NCI-H345 treated with DMSO at 0.1 percent for 48 hours (cell line): ENCODE results near the gene TLK2.
"Not testable (repeated sequence)": the region's sequence is repeated elsewhere in the genome, so short reads cannot be mapped to it uniquely, and the experiment has no call there.

ENCODE experiments used
- DNase-seq: peaks from one replicate; lab custom pipeline; 2025; ENCODE audit not compliant: unreplicated experiment; lab: John Stamatoyannopoulos, UW

TLK2 gene

DNA sequence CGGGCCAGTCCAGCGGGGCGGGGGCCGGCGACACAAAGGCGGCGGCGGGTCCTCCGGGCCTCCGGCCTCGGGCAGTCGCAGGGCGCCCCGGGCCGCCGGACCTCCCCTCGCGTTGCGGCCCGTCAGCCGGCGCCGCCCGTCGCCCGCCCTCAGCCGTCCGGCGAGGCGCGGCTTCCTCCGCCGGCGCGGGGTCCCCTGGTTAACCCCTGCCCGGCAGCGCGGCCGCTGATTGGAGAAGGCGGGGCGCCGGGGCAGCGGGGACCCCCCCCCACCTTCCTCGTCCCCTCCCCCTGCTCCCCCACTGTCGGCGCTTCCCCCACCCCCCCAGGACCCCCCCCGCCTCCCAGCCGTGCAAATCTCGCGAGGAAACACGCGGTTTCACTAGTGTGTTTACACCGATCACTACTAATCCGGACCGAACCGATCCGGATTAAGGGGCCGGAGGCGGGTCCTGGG lies at the start of gene TLK2:
TSS of gene TLK2 (plus strand) at position 402 of the 456 bp plus-strand sequence. CDS start 2,301 bp downstream, outside the sequence.
- peak; percentile 41 for DNase-seq

DNA sequence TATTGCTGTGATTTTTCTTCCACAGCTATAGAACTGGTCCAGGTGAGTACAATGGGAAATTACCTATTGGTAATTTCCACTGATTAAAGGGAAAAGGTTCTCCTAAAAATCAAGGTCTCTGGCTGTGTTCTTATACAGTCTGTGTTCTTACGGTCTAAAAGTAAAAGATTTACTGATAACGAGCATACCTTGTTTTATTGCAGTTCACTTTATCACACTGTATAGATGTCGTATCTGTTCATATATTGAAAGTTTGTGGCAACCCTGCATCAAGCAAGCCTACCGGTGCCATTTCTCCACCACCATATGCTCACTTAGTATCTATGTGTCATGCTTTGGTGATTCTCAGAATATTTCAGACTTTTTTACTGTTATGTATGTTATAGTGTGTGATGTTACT lies 43.4 kb upstream of the TLK2 start:
- not testable (repeated sequence) for DNase-seq

DNA sequence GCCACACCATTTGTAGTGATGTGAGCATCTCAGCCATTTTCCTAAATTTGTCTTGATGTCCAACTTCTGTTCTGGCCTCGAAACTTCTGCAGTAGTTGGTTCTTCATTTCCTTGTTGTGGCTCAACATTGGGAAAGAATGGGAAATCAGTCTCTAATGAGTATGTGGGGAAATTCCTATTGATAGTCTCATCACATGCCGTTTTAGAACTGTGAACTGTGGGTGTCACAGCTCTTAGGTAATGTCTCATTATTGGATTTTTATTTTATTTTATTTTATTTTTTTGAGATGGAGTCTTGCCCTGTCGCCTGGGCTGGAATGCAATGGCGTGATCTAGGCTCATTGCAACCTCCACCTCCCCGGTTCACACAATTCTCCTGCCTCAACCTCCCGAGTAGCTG lies 37.4 kb upstream of the TLK2 start:
- not testable (repeated sequence) for DNase-seq

DNA sequence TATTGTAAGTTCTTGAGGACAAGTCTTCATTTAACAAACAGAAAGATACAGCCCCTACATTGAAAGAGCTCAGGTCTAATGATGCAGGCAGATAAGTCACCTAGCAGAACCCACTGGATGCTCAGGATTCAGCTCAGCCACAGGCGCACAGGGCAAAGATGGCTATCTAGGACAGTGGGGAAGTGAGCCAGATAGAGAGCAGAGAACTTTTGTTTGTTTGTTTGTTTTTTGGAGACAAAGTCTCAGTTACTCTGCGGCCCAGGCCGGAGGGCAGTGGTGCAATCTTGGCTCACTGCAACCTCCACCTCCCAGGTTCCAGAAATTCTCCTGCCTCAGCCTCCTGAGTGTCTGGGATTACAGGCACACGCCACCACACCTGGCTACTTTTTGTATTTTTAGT lies 34.6 kb upstream of the TLK2 start:
- DNase-seq, result no peak

DNA sequence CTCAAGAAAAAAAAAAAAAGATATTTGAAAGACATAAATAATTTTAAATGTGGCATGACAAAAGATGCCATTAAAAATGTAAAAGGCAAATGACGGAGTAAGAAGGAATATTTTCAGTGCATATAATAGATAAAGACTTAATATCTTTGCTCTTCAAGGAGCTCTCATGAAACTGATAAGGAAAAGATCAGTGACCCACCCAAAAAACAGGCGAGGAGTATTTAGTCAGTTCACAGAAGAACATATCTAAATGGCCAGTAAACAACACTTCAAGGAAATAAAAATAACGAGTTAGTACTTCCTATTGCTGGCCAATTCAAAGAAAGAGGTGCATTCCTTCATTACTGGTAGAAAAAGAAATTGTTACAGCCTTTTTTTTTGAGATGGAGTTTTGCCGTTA lies 32.8 kb upstream of the TLK2 start:
- not testable (repeated sequence) for DNase-seq

DNA sequence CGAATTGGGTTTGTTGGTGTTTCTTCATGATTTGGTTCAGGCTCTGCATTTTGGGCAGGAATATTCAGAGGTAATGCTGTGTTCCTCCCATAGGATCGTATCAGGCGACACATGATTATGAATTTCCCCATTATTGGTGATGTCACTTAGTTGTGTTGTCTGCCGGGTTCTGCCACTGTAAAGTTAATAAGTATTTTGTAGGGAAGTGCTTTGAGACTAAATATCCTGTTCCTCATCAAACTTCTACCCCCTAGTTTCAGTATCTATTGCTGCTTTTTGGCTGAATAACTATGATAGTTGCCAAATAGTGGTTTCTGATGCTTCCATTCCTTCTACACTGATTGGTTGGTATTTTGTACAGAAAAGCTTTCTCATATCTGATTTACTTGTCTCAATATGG lies 26.4 kb upstream of the TLK2 start:
- DNase-seq, result not testable (repeated sequence)

DNA sequence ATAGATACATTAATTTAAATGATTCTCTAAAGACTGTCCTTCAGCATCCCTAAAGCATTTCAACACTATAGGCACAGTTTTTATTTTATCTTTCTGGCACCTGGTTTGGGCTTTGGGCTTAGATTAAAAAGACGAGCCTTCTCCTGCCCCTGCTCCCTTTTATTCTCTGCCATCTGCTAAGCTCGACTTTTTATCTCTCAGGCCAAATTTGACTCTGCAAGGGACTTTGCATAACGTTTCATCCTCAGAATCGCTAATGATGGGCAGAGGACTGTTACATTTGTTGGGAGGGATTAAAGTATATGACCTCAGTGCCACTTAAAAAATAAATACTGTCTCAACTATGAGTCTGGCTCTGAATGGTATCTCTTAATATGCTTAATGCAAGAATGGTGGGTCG lies 25.6 kb upstream of the TLK2 start:
- not testable (repeated sequence) for DNase-seq

DNA sequence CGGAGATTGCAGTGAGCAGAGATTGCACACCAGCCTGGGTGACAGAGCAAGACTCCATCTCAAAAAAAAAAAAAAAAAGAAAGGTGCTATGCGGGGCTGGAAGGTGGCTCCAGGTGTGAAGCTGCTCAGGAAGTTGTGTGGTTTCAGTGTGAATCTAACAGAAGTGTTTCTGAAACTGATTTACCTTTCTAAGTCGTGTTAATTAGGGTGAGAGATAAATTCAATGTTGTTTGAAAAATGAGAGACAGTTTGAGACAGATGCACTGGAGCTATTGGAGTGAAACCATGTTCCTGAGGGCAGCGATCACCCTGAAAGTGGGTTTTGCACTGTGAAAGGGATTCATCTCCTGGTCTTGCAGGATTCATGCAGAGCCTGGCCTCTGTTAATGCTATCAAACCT lies 25.0 kb upstream of the TLK2 start:
- DNase-seq, result not testable (repeated sequence)

DNA sequence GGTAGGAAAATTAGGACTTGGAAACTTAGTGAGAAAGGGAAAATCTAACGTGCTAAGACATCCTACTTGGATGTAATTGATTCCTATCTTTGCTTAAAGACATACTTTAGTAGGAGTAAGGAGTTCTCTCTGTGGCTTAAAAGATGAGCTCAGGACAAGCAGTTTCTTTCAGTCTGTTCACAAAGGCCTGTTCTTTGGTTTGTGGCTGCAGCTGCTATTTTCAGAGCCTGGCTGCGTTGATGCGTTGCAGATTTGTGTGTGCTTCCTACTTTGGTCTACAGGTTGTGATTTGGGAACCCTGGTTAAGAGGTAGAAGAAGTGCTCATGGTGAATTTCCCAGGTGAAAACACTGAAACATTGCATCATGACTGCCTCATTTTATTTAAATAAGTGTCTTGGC lies 24.5 kb upstream of the TLK2 start:
- DNase-seq, result not testable (repeated sequence)

DNA sequence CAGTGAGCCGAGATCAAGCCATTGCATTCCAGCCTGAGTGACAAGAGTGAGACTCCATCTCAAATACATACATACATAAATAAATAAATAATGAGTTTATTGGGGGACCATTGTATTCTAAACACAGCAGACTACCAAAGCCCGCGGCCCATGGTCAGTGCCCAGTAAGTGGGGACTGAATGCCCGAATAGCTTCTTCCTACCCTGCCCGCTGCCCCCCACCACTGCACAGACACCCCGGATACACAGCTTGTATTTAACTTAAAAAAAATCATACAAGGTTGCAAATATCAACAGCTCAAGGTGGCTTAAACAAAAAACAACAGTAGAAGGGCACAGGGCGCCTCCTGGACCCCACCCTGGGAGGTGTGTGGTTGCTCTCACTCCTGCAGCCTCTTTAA lies 22.6 kb upstream of the TLK2 start:
- no peak for DNase-seq

DNA sequence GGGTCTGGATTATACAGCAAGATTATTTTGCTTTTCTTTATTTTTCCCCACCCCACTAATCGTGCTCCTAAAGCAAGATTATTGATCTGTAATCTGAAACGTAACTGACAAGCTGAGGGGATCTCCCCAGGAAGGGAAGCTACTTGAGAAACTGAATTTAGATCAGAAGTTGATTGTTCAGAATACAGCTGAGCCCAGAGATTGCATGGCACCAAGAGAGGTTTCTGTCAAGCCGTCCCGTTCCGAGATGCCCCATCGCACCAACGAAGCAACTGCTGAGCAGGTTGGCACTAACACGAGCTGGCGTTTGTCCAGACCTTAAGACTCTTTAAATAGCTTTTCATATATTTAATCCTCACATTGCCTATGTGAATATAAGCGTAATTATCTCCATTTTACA lies 20.1 kb upstream of the TLK2 start:
- DNase-seq, result not testable (repeated sequence)

DNA sequence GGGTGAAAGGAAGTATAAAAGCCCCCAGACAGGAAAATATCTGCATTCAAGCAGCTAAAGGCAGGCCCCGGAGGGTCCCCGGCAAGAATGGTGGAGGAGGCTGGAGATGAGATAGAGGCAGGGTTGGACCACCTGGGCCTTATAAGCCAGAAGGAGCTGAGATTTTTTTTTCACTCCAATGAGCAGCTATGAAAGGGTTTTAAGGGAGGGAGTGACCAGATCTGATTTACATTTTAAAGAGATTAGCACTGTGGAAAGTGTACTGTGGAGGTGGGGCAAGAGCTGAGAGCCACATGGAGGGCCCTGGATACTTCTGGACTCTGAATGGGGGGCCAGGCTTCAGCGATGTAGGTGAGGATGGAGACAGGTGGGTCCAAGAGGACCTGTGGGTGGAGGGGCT lies 14.2 kb upstream of the TLK2 start:
- DNase-seq, result not testable (repeated sequence)

DNA sequence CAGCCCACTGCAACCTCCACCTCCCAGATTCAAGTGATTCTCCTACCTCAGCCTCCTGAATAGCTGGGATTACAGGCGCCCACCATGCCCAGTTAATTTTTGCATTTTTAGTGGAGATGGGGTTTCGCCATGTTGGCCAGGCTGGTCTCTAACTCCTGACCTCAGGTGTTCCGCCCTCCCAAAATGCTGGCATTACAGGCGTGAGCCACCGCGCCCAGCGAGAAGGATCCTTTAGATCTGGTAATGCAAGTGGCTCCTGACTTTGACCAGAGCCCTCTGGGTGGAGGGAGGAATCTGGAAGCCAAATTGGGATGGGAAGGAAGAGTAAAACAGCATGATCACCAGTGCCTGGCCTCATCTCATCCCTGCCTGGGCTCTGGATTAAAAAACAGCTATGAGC lies 13.4 kb upstream of the TLK2 start:
- not testable (repeated sequence) for DNase-seq

DNA sequence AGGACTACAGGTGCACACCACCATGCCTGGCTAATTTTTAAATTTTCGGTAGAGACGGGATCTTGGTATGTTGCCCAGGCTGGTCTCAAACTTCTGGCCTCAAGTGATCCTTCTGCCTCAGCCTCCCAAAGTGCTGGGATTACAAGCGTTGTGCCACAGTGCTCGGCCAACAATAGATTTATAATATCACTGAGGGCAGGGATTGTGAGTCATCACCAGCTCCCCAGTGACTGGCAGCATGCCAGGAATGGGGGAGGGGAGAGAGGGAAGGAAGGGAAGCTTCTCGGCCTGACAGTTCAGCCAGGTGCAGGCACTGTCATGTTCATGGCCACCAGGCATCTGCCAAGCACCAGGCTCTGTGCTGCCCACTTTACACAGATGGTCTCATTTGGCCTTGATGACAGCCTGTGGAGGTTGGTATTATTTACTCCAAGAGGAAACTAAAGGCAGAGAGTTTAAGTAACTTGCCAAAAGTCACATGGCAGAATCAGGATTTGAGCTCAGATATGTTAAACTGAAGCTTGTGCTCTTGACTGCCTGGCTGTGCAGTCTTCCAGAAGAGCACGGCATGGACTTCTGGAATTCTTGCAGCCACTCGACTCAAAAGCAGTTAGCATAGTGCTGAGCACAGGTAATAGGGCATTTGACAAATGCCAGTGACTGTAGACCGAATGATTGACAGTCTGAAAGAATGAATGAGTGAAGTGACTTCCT lies 7.8 kb upstream of the TLK2 start:
- DNase-seq, result peak; percentile 62

DNA sequence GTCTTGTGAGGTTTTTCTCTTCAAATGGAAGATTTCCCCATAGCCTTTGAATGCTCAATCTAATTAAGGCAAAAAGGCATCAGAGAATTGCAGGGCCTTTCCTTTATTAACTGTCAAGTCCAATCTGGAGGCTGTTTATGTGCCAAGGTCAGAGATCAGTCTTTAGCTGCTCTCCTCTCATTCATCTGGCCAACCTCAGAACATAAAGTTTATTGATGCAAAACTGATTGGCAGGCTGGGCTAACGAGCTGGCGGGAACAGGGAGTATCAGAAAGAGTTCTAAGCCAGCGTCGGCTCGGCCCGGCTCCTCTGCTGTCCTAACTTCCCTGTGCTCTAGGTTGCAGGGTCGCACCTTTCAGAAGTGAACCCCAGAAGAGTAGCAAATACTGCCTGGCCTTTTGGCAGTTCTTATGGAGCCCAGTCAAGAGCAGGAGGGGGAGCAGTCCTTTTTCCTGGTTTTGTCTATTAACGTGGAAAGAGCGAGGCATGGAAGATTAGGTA lies 7.2 kb upstream of the TLK2 start:
- not testable (repeated sequence) for DNase-seq

DNA sequence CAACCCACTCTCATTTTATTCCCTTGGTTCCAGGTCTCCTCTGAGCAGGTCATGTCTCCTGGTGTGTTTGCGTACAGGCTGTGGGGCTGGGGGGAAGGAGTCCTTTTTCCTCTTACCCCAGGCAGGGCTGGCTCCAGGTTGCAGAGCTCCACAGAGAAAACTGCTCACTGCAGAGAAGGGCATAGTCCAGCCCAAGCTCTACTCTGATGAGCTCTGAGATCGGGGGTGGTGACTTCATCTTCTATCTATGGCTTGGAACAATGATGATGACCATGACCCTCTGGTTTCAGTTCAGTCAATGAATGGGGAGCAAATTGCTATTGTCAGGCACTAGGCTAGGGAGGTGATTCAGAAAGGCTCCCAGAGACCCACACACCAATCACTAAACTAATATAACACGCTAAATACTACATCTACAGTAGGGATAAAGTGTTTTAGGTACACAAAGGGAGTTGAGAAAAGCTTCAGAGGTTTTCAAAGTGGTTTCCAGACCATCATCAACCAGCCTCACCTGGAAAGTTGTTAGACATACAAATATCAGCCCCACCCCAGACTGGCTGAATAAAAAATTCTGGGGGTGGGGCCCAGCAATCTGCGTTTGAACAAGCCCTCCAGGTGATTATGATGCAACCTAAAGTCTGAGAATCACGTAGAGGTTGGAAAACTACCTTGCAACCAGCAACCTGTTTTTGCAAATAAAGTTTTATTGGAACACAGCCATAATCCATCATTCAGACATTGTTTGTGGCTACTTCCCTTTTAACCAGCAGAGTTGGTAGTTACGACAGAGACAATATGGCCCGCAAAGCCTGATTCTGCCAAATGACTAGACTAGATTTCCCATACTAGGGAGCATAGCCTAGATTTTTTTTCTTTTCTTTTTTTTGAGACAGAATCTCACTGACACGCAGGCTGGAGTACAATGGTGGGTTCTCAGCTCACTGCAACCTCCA lies 5.3 kb upstream of the TLK2 start:
- not testable (repeated sequence) for DNase-seq

DNA sequence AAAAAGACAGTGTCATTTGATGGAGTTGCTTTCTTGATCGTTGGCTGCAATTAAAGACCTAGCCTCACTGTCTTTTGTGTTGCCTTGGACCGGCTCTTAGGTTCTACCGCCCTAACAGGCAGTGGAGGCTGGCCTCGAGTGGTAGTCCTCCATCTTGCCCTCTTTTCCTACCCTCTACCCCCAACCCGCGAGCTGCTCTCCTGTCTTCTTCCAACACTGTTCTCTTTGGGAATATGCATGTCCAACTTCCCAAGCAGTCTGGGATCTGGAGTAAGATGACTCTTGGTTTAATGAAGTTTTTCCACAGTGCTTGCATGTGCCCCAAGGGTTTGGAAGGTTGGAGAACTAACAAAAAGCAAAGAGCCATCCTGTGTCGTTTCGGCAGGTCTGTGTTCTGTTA lies 1.5 kb upstream of the TLK2 start:
- DNase-seq, result not testable (repeated sequence)

DNA sequence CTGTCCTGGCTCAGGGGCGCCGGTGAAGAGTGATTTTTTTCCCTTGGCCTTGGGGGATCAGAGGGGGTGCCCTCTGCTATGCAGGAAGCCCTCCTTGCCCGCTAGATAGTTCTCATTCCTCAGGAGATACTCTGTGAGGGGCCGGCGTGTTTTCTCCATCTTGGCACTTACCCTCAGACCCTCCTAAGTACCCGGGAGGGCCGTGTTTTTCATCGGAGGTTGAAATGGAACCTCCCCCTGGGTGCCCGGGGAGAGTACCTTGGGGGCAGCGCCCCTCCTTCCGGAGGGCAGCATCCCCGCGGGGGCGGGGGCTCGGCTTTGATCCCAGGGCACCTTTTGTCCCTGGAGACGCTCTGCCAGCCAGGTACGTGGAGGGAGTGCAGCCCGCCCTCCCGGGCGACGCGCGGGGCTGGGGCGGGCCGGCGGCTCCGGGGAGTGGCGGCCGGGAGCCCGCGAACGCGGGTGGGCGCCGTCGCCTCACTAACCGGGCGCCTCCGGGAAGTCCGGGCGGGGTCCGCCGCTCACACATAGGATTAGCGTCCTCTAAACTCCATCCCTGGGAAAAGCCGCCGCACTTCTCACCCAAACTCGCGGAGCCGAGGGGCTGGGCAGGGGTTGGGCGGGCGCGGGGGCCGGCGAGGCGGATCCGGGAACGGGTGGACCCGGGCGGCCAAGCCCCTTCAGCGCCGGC lies 762 bp upstream of the TLK2 start:
- DNase-seq, result not testable (repeated sequence)

DNA sequence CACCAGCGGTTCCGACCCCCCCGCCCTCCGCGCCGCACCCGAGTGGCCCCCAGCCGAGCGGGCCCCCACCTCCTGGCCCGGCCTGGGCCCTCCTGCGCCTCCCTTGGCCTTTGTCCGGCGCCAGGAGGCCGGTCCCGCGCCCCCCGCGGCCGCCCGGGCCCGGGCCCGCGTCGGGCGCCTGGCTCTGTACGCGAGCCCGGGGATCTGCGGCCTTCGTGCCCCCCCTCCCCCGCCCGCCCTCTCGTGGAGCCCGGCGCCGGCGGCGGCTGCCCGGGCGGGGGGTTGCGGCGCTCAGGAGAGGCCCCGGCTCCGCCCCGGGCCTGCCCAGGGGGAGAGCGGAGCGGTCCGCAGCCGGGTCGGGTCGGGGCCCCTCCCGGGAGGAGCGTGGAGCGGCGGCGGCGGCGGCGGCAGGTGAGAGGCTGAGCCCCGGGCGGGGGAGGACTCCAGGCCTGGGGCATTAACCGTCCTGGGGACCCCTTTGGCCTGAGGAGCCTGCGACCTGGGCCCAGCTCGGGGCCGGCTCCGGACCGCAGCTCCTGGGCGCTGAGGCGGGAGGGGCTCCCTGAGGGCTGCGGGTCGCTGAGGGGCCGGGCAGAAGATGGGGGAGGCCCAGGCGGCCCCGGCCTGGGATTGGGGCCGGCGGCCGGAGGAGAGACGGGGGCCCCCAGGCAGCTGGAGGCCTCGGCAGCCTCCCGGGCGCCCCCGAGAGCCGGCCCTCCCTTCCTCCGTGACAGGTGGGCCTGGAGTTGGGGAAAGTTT lies 434 bp downstream of the TLK2 start:
- DNase-seq, result not testable (repeated sequence)

DNA sequence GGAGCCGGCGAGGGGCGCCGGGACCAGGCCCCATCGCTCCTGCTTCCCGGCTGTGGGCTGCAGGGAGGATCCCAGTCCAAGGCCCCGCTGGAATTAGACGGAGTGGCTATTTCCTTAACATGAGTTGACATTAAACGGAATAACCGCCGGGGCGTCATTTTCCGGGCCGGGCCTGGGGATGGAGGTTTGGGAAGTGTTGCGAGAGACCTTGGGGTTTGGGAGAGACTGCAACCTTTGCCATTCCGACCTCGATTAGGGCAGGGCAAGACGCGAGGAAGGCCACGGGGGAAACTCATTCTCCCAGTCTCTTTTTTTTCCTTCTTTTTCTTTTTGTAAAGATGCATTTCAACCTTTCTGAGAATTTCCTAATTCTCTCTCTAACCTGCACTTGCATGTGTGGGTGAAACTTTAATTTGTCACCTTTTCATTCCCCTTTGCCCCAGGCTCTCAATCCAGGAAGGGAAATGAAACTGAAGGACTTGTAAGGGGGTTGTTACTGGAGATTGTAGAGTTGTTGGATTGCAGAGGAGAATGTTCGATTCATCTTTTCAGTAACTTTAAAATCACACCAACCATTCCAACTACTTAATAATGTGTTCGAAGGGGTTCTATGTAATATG lies 1.1 kb downstream of the TLK2 start:
- DNase-seq, result not testable (repeated sequence)
